Erythroblast (primary cell): ENCODE measurements around the gene ASAH2.

Experiments used
- GATA1 ChIP-seq: IDR thresholded peaks from 2 replicates; pipeline ENCODE4 v1.6.1; 2011; ENCODE audit warnings: low read depth, mild to moderate bottlenecking, control low read depth, low read length, moderate library complexity
- POLR2A ChIP-seq: IDR thresholded peaks from 2 replicates; pipeline ENCODE4 v1.6.1; 2011; ENCODE audit warnings: mild to moderate bottlenecking, low read length

GRCh38 chr10:50299948-50300669, 48.8 kb upstream of the ASAH2 start:
- no peak for TF ChIP-seq POLR2A
- TF ChIP-seq GATA1: no peak
